Amygdala (tissue), 56 donors: ENCODE data around the gene CTNNBL1.
A peak's percentile ranks its signal among the peaks of the same experiment; 100 is the strongest.
"Not testable (repeated sequence)": the region's sequence is repeated elsewhere in the genome, so short reads cannot be mapped to it uniquely, and the experiment has no call there.

Experiments used
- DNase-seq, 56 donors: peaks; one replicate each; lab custom pipeline; 2025; lab: John Stamatoyannopoulos, UW

CTNNBL1 gene

GRCh38 chr20:37704955-37705354 lies 11.1 kb downstream of the CTNNBL1 start:
- DNase-seq, result no peak

DNA sequence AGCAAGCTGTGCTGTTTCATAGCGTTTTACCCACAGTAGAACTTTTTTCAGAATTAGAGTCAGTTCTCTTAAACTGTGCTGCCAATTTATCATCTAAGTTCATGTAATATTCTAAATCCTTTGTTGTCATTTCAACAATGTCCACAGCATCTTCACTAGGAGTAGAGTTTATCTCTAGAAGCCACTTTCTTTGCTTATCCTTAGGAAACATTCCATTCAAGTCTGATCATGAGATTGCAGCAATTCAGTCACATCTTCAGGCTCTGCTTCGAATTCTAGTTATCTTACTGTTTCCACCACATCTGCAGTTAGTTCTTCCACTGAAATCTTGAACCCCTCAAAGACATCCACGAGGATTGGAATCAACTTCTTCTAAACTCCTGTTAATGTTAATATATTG lies 12.5 kb downstream of the CTNNBL1 start:
- no peak for DNase-seq

GRCh38 chr20:37711001-37711400 lies 17.2 kb downstream of the CTNNBL1 start:
- DNase-seq, result no peak

DNA sequence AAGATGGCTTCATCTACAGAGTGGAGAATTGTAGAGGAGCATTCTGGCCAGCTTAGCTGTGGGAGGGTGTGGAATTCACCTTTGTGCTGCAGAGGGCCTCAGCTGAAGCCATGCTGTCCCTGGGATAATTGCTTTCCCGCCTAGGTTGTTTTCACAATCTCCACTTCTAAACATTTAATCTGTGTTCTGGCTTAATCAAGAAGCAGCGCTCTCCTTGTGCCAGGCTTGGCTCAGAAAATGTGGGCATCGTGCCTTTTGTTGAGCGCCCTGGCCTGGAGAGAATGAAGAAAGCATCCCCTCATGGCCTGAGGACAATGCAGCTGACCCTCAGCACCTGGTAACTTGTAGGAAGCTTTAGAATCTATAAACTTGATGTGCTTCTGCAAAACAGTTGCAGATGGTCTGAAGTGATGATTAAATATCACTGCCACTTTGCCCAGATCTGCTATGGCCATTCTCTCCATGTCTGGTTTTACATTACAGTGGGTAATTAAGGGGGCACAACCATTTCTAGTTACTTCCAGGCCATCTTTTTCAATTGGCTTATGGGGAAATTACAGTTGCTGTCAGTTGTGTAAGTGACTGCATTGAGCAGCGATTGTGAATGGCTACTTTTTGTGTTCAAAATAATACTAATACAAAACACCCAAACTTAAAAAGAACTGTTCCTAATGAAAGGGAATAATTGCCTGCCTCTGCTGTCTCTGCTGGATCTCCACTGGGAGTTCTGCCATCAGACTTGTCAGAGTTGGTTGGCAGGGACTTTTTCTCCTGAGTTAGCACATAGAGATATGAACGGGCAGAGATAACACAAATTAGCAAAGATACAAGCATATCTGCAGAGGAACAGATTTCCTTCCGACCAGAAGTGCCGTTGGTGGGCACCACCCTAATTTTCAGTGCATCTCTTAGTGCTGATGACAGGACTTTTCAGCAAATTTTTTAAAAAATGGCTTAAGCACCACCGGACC lies 18.4 kb downstream of the CTNNBL1 start:
- DNase-seq, result peak in 18 of 56 donors; percentile 1 to 34 (median 8)

GRCh38 chr20:37713396-37713795 lies 19.6 kb downstream of the CTNNBL1 start:
- no peak for DNase-seq

- DNase-seq, result no peak
Observed at GRCh38 chr20:37714978-37715672, 21.3 kb downstream of the CTNNBL1 start.

DNA sequence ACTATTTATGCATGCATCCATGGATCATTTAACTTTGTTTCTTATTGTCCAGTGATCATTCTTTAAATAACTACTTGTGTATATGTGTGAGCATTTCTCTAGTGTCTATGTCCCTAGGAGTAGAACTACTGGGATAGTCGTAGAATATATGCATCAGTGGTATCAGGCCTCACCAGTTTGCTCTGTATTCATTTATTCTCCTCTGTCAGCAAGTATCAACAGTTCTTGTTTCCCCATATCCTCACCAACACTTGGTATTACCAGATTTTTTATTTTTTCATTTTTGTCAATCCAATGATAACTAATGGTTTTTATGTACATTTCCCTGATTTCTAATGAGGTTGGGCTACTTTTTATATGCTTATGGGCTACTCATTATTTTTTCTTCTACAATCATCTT lies 27.9 kb downstream of the CTNNBL1 start:
- DNase-seq, result no peak

- DNase-seq, result not testable (repeated sequence)
Observed at GRCh38 chr20:37722312-37722711, 28.5 kb downstream of the CTNNBL1 start.

DNA sequence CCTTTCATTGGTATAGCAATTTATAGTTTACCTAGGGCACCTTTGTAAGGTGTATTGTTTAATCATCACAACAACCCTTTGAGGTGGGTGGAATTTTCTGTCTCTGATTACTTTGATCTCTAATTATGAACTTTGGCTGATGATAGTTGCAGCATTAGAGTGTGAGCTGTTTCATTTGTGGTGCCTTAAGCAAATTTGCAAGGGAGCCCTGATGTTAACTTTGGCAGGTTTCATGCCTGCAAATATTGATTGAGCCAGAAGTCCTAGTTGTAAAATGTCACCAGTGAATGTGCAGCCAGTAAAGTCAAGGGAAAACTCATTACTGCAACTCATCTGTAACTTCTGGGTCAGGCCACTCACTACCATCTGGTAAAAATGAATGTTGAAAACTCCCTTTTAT lies 29.8 kb downstream of the CTNNBL1 start:
- no peak for DNase-seq

GRCh38 chr20:37725165-37725564 lies 31.3 kb downstream of the CTNNBL1 start:
- no peak for DNase-seq

DNA sequence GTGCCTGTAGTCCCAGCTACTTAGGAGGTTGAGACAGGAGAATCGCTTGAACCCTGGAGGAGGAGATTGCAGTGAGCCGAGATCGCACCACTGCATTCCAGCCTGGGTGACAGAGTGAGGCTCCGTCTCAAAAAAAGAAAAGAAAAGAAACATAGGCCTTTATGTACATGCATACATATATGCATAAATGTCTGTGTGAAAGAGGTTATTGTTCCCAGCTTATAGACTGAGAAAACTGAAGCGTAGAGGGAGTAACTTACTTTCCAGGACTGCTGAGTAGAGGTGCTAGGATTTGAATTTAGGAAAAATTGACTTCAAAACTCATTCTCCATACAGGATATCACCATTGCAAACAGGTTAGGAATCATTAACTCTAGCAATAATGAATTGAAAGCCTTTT lies 32.0 kb downstream of the CTNNBL1 start:
- no peak for DNase-seq

GRCh38 chr20:37726321-37726720 lies 32.5 kb downstream of the CTNNBL1 start:
- DNase-seq, result no peak

DNA sequence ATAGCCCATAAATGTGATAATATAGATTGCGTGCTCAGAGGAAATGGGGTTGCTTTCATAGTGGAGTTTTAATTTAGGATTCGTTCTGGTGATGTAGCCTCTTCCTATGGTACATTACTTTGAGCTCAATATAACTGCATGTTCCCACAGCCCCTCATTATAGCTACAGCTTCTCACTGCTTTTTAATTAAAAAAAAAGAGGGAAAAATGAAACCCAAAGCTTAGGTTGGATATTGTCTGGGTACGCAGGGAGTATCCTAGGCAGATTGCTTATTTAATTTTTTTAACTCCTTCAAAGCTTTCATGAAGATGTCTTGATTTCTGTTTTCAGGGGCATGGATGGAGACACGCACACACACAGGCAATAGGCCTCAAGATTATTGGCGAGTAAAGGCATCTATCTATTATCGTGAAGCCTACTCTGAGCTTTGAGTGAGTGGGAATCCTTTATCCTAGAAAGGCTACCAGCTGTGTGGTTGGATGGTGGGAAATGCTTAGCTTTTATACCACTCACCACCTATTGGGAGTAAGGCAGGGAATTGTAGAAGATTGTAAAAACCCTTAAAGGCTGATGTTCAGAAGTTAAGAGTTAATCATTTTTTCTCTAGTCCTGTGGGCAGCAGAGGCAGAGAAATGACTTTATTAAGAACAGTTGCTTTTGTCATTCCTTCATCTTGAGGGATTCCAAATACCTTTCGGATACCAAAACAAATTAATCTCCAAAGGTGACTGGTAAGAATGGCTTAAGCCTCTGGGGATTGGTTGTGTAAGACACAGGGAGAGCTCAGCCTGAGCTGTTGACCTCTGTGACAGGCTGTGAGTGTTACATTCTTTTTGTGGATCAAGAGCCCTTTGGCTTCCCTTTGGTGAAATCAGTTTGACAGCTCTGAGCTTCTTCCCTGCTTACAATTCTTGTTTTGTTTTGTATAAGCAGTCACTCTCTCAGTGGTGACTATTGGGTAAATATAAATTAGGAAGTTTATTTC lies 33.4 kb downstream of the CTNNBL1 start:
- no peak for DNase-seq

DNA sequence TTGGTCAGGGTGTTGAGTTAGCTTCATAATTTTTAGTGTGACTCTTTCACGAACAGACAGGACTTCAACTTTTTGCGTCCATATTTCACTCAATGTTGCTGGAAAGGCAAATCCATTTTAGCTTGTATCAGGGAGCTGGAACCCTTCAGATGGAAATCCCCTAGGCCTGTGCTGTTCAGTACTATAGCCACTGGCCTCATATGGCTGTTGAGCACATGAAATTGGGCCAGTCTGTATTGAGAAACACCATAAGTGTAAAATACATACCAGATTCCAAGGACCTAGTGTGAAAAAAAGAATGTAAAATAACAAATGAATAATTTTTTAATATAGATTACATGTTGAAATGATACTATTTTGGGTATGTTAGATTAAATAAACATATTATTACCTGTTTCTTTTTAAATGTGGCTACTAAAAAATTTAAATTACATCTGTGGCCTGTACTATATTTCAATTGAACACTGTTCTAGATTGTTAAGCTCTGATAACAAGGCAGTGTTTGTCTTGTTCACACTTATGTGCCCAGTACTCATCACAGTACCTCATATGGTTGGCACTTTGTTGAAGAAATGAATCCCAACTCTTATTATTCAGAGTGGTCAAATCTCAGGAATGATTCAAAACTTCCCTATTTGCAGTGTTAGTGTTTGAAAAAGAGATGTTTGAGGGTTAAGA lies 34.3 kb downstream of the CTNNBL1 start:
- no peak for DNase-seq

DNA sequence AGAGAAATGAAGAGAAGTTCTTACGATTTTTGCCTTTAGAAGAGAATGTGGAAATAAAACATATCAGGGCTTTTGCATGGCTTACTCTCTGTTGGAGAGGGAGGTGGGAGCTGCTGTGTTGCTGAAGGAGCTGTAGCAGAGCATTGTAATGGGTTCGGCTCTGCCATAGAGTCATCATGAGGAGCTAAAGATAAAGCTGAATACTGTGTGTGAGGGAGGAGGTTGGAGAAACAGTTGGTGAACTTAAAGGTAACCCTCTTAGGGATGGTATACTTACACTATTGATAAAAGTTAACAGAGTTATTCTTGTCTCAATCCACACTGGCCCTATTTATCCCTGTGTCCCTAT lies 34.8 kb downstream of the CTNNBL1 start:
- no peak for DNase-seq

- no peak for DNase-seq
Observed at GRCh38 chr20:37729452-37729851, 35.6 kb downstream of the CTNNBL1 start.

DNA sequence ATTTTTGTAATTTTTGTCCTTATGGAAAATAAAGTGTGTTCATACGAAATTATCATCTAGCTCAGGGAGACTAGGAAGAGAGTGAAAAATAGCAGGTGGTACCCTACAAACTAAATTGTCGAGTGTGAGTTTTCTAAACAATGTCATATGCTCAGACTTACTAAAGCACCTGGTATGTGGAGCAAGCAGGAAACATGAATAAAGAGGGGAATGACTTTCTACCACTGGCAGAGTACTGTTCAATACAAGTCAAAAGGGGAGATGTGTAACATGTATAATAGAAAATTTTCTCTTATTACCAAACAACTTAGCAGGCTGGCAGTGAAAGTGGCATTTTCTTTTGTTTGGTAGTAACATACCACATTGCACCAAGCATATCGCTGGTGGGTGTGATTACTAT lies 36.1 kb downstream of the CTNNBL1 start:
- DNase-seq, result no peak

- no peak for DNase-seq
Observed at GRCh38 chr20:37733416-37733815, 39.6 kb downstream of the CTNNBL1 start.

- DNase-seq, result peak in 2 of 56 donors; percentile 8 to 19
Observed at GRCh38 chr20:37734228-37734985, 40.6 kb downstream of the CTNNBL1 start.
